Erythroblast (primary cell): ENCODE results near the gene SOX6.

Experiments used
- DNase-seq, 2 experiments: peaks; one replicate each; lab custom pipeline; 2025; lab: John Stamatoyannopoulos, UW
- GATA1 ChIP-seq: IDR thresholded peaks from 2 replicates; pipeline ENCODE4 v1.6.1; 2011; ENCODE audit warnings: low read depth, mild to moderate bottlenecking, control low read depth, low read length, moderate library complexity
- POLR2A ChIP-seq: IDR thresholded peaks from 2 replicates; pipeline ENCODE4 v1.6.1; 2011; ENCODE audit warnings: mild to moderate bottlenecking, low read length

Gene SOX6

GRCh38 chr11:16136792-16137390, 219.5 kb downstream of the SOX6 start:
- TF ChIP-seq GATA1 (no peak), POLR2A (no peak)
- no peak for DNase-seq

- TF ChIP-seq GATA1 = no peak
- TF ChIP-seq POLR2A = no peak
- no peak for DNase-seq
Measured at GRCh38 chr11:16133867-16134266, 222.5 kb downstream of the SOX6 start.

GRCh38 chr11:16127732-16128131, 228.6 kb downstream of the SOX6 start:
- no peak for DNase-seq
- no peak for TF ChIP-seq GATA1
- TF ChIP-seq POLR2A = no peak

- DNase-seq = no peak
- TF ChIP-seq GATA1 = no peak
- TF ChIP-seq POLR2A = no peak
Measured at GRCh38 chr11:16126362-16126761, 230.0 kb downstream of the SOX6 start.

GRCh38 chr11:16125796-16126195, 230.6 kb downstream of the SOX6 start:
- TF ChIP-seq POLR2A (no peak), GATA1 (no peak)
- no peak for DNase-seq

DNA sequence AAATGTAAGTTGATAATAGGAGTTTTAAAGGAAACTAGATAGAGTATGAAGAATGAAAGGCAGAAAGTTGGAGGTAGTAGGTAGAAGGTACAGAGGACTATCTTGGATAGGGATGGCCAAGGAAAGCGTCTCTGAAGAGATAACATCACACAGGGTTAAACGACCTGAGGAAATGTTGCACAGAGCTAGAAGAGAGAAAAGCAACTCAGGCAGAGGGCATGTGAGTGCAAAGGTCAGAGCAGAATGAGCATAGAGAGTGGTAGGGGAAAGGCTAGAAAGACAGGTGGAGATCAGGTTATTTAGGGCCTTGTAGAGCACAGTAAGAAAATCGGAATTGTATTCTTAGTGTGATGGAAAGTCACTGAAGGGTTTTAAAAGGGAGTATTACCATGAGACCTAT, 232.0 kb downstream of the SOX6 start:
- DNase-seq = no peak
- TF ChIP-seq GATA1 (no peak), POLR2A (no peak)

GRCh38 chr11:16121853-16122252, 234.5 kb downstream of the SOX6 start:
- TF ChIP-seq GATA1 (no peak), POLR2A (no peak)
- DNase-seq = no peak

- DNase-seq = no peak
- TF ChIP-seq POLR2A (no peak), GATA1 (no peak)
Measured at GRCh38 chr11:16120008-16120407, 236.3 kb downstream of the SOX6 start.

DNA sequence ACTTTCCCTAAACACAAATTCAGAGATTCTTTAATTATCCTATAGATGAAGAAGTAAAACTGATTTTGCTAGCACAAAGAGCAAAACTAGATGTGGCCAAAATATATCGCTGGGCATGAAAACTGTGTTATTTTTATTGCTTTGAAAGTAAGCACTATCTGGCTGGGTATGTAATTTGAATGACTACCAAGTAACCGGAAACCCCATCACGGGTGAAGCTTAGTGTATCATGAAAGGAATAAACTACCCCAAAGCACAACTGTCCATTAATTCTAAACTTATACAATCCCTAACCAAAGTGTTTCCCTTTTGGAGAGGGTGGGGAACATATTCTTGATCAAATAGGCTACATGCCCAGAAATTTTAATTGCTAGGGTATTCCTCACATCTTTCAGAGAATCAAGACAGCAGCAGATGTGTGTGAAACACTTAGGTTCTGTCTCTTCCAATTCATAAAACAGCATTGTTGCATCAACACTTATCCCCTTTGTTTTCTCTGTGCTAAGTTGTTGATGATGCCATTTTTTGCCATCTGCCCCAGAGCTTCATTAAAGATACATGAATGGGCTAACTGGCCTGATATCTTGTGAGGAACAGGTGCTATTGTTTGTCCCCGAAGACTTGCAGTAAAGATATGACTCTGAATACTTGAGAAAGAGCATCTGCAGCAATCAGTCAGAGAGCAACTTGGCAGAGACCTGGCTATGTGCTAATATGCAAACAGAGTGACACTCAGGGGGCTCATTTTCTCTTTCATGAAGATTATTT, 238.2 kb downstream of the SOX6 start:
- no peak for DNase-seq
- no peak for TF ChIP-seq POLR2A
- TF ChIP-seq GATA1 = no peak

DNA sequence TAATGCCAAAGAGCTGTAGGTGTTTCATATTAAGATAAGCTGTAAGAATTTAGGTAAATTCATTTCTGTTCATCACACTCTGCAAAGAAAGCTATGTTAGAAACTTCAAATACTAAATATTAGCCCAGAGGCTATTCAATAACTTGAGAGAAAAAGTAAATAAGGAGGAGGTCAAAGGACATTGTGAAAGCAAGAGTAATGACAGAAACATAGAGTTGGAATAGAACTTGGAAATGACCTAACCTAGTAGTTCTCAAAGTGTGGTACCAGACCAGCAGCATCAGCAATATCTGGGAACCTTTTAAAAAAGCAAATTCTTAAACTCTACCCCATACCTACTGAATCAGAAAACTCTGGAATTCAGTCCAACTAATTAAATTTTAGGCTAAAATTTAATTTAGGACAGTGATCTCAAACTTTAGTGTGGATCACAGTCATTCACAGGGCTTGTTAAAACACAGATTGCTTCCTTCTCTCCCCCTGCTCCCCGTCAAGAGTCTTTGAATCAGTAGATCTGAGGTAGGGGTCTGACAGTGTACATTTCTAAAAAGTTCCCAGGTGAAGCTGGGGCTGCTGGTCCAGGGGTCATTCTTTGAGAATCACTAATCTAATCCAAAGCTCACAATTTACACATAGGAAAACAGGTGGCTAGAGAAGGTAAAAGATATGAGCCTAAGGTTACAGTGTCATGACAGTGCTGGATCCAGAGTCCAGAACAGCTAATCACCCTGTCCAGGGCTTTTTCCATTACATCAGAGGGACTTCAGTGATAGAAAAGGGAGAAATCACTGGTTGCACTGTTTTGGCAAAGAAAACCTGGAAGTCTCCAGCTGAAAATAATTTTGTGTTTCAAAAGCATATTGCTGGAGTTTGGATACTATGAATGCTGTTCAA, 241.1 kb downstream of the SOX6 start:
- TF ChIP-seq POLR2A (no peak), GATA1 (no peak)
- no peak for DNase-seq

DNA sequence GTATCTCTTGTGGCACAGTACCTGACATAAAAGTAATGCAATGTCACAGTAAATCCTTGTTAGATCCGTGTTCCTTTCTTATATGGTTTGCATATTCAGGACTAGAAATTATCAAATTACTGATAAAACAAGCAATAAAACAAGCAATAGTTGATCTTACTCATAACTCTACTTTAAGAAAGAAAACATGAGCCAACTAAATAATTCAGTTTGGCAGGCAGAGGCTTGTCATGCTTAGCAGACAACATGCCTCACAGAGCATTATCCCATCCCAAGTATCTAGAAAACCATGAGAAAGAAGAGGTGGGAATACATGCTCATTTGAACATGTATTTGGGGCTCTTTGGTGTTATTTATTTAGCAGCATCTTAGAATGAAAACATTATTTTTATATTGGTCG, 241.9 kb downstream of the SOX6 start:
- TF ChIP-seq GATA1 (no peak), POLR2A (no peak)
- DNase-seq = no peak

- DNase-seq = no peak
Measured at GRCh38 chr11:16111690-16112089, 244.7 kb downstream of the SOX6 start.

DNA sequence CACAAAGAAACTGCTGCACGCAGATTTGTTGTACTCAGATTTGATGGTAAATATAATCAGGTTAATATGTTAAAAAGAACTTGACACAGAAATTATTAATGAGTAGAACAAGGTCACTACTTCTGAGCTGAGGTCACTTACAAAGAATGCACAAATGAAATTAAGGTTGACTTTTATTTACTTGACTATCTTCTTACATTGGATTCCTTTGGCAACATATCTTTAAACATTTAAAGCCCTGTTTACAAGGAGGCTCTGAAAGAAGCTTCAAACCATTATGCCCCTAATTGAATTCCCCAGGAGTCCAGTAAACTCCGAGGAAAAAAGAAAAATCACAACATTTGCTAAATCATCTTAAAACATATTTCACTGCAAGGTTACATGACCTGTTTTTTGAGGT, 245.5 kb downstream of the SOX6 start:
- TF ChIP-seq GATA1 = no peak
- no peak for TF ChIP-seq POLR2A
- DNase-seq = no peak

More at GRCh38 chr11:16111690-16112089, 244.7 kb downstream of the SOX6 start:
- TF ChIP-seq GATA1 (no peak), POLR2A (no peak)
